ENCODE measurements around the gene STRIP2. TPM values are rescaled to one million over a fixed set of nuclear protein-coding genes. Genes with fewer than 3 reads are reported as not detected.

Gene STRIP2
- total and polyA plus RNA-seq, 2 experiments from 2014 or later, result 4.7 to 10.6 TPM

- TF ChIP-seq ETS1 (IDR thresholded peaks at IDR 0.05) (no peak), NANOG (IDR thresholded peaks at IDR 0.05; ENCODE audit: borderline replicate concordance) (no peak), CTCF (conservative IDR thresholded peaks at IDR 0.05; ENCODE audit: low read depth in 2 of 2) (no peak), JUNB (IDR thresholded peaks at IDR 0.05; ENCODE audit: unreplicated experiment) (no peak), REST (IDR thresholded peaks at IDR 0.05; ENCODE audit: unreplicated experiment) (no peak)
These were observed 59.8 kb downstream of the STRIP2 start (continued) for GRCh38 chr7:129494041-129494440.

GRCh38 chr7:129495987-129496386 lies 61.8 kb downstream of the STRIP2 start:
- no peak overlapping the region for H3K4me3 Mint-ChIP-seq
- DNase-seq (ENCODE audit: low spot score) (no peak), ATAC-seq (no peak)
- H3K27ac Mint-ChIP-seq, result no peak overlapping the region
- no peaks in the 10 kb centered on the region; the same call in 2 of the 3 replicates for H3K9me3 Mint-ChIP-seq
- H2AFZ ChIP-seq, result no peak overlapping the region
- 0 out of 2 replicates have a peak, but pooled peaks cover 2% of the 10 kb centered on the region for H3F3A ChIP-seq (replicated peaks; ENCODE audit: low read depth)
- H4K20me1 ChIP-seq (replicated peaks; ENCODE audit: insufficient read depth), result no peaks in the 10 kb centered on the region
- peaks cover 5% of the 10 kb centered on the region; the same call in 1 of the 2 replicates for H3K27me3 ChIP-seq (ENCODE audit: insufficient read depth)
- H3K4me3 ChIP-seq, result no peak overlapping the region
- H3K36me3 Mint-ChIP-seq (ENCODE audit: low read depth), result no peaks in the 10 kb centered on the region
- H3K4me1 Mint-ChIP-seq, result no peaks in the 10 kb centered on the region
- H3K27me3 Mint-ChIP-seq (ENCODE audit: insufficient read depth, low read depth, poor library complexity), result peaks cover 10% of the 10 kb centered on the region
- H3K4me1 ChIP-seq (ENCODE audit: insufficient read depth), result no peaks in the 10 kb centered on the region
- H3K79me2 ChIP-seq (replicated peaks; ENCODE audit: insufficient read depth), result no peaks in the 10 kb centered on the region
- H3K27ac ChIP-seq (ENCODE audit: low read depth), result no peak overlapping the region
- H3K36me3 ChIP-seq (ENCODE audit: insufficient read depth), result no peaks in the 10 kb centered on the region
- no peak overlapping the region for H3K4me2 ChIP-seq
- no peaks in the 10 kb centered on the region for H3K9me2 ChIP-seq (ENCODE audit: insufficient read depth)
- TF ChIP-seq NANOG (IDR thresholded peaks at IDR 0.05; ENCODE audit: borderline replicate concordance) (no peak), CREB1 (CRISPR knock-in tag; IDR thresholded peaks at IDR 0.05; ENCODE audit: low read depth) (no peak), REST (IDR thresholded peaks at IDR 0.05; ENCODE audit: unreplicated experiment) (no peak), POLR2AphosphoS5 (IDR thresholded peaks at IDR 0.05; ENCODE audit: low read depth) (no peak), ZNF114 (CRISPR knock-in tag; IDR thresholded peaks at IDR 0.05) (no peak), EZH2 (IDR thresholded peaks at IDR 0.05; ENCODE audit: low read depth, unreplicated experiment) (no peak), CTCF (conservative IDR thresholded peaks at IDR 0.05; ENCODE audit: low read depth in 2 of 2) (no peak), STAT1 (IDR thresholded peaks at IDR 0.05; ENCODE audit: unreplicated experiment) (no peak), EZH2phosphoT487 (IDR thresholded peaks at IDR 0.05; ENCODE audit: unreplicated experiment) (no peak), ZNF331 (CRISPR knock-in tag; IDR thresholded peaks at IDR 0.05; ENCODE audit: low read depth) (no peak)
